Kidney epithelial cell (primary cell): ENCODE data around the gene TLE5. TPM values are rescaled to one million over a fixed set of nuclear protein-coding genes. Genes with fewer than 3 reads are reported as not detected.

Experiments
- DNase-seq: peaks from one replicate; pipeline ENCODE4 v3.0.0-alpha.2; 2010; ENCODE audit warnings: low read depth
- H3K27me3 ChIP-seq: 2 replicates; pipeline ENCODE4 v1.6.0; 2011; ENCODE audit warnings: low read length; ENCODE audit not compliant: control insufficient read depth, insufficient read depth
- H3K36me3 ChIP-seq: 2 replicates; pipeline ENCODE4 v1.5.1; 2011; ENCODE audit warnings: low read length; ENCODE audit not compliant: control insufficient read depth, insufficient read depth
- H3K4me3 ChIP-seq: 2 replicates; pipeline ENCODE4 v1.5.1; 2011; ENCODE audit warnings: low read depth, mild to moderate bottlenecking, control low read depth, low read length
- CTCF ChIP-seq: IDR thresholded peaks from 2 replicates; pipeline ENCODE4 v1.5.1; 2011; ENCODE audit warnings: mild to moderate bottlenecking, moderate library complexity, low read length, control low read depth, inconsistent platforms; ENCODE audit not compliant: insufficient read depth, poor library complexity, severe bottlenecking
- total RNA-seq: library from RNA; depleted of rRNA; stranded (reverse); fragments of >200 nt; gene quantifications from 2 replicates; pipeline ENCODE4 v1.2.3, GENCODE V29; 2015

Gene TLE5
- total RNA-seq, 1 donor from 2014 or later, result 353 TPM

- no peak for TF ChIP-seq CTCF
- Histone ChIP-seq H3K27me3 (no peaks in the 10 kb centered on the region), H3K4me3 (no peak overlapping the region), H3K36me3 (no peaks in the 10 kb centered on the region)
- no peak for DNase-seq
These were observed 25.5 kb upstream of the TLE5 start for GRCh38 chr19:3087769-3088168.

- TF ChIP-seq CTCF, result no peak
- no peaks in the 10 kb centered on the region for H3K27me3 ChIP-seq
- no peak overlapping the region for H3K4me3 ChIP-seq
- DNase-seq, result no peak
- no peaks in the 10 kb centered on the region for H3K36me3 ChIP-seq
These were observed 22.6 kb upstream of the TLE5 start for GRCh38 chr19:3084943-3085342.

GRCh38 chr19:3083964-3084363 lies 21.7 kb upstream of the TLE5 start:
- Histone ChIP-seq H3K4me3 (no peak overlapping the region), H3K36me3 (no peaks in the 10 kb centered on the region), H3K27me3 (no peaks in the 10 kb centered on the region)
- no peak for TF ChIP-seq CTCF
- DNase-seq, result no peak

GRCh38 chr19:3082331-3082730 lies 20.0 kb upstream of the TLE5 start:
- Histone ChIP-seq H3K36me3 (no peaks in the 10 kb centered on the region), H3K4me3 (no peak overlapping the region), H3K27me3 (no peaks in the 10 kb centered on the region)
- DNase-seq, result no peak
- TF ChIP-seq CTCF, result no peak

- no peak for TF ChIP-seq CTCF
- Histone ChIP-seq H3K36me3 (no peaks in the 10 kb centered on the region), H3K4me3 (no peak overlapping the region), H3K27me3 (no peaks in the 10 kb centered on the region)
- DNase-seq, result no peak
These were observed 18.0 kb upstream of the TLE5 start for GRCh38 chr19:3080286-3080685.

- Histone ChIP-seq H3K36me3 (no peaks in the 10 kb centered on the region), H3K27me3 (no peaks in the 10 kb centered on the region), H3K4me3 (no peak overlapping the region)
- TF ChIP-seq CTCF, result no peak
- no peak for DNase-seq
These were observed 17.3 kb upstream of the TLE5 start for GRCh38 chr19:3079578-3079977.
